GM12874 (cell line): Measurements from ENCODE around the gene FTCDNL1.

Experiments
- CTCF ChIP-seq: IDR thresholded peaks from 2 replicates; pipeline ENCODE4 v1.5.1; 2011; ENCODE audit warnings: low read depth, mild to moderate bottlenecking, control low read depth, low read length, moderate library complexity; ENCODE audit not compliant: insufficient read depth

FTCDNL1 gene

DNA sequence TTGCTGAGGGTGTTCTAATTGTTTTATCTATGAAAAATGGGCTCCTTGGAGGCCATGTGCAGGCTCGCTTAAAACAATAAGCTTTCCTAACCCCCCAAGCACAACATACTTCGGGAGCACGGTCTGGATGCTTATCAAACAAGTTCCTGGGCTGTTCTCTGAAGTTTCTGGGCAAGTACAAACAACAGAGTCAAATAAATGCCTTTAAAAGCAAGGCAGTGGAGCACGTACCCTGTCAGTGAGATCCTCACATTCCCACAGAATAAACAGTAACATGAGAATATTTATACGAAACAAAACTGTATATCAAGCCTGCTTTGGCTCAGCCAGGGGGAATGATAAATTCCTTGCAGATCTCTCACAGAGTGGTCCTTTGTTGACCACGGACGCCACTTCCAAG lies 44.8 kb downstream of the FTCDNL1 start:
- TF ChIP-seq CTCF, result no peak

DNA sequence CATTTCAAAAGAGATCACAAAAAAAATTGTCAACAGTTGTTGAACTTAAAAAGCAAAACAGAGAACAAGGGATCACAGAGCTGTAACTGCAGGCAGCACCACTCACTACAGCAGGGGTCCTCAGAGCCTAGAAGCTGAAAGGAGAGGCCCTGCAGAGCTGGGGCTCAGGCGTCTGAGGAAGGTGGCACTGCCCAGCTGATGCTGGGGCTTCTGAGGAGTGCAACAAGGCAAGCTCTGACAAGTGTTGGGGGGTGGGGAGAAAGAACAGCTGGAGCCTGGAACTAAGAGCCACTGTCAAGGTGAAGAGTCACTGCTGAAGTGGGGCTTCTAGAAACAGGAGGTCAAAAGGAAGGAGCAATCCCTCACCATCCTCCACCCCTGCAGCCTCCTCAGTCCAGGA lies 46.2 kb downstream of the FTCDNL1 start:
- no peak for TF ChIP-seq CTCF

GRCh38 chr2:199798831-199799580 lies 52.0 kb downstream of the FTCDNL1 start:
- no peak for TF ChIP-seq CTCF

DNA sequence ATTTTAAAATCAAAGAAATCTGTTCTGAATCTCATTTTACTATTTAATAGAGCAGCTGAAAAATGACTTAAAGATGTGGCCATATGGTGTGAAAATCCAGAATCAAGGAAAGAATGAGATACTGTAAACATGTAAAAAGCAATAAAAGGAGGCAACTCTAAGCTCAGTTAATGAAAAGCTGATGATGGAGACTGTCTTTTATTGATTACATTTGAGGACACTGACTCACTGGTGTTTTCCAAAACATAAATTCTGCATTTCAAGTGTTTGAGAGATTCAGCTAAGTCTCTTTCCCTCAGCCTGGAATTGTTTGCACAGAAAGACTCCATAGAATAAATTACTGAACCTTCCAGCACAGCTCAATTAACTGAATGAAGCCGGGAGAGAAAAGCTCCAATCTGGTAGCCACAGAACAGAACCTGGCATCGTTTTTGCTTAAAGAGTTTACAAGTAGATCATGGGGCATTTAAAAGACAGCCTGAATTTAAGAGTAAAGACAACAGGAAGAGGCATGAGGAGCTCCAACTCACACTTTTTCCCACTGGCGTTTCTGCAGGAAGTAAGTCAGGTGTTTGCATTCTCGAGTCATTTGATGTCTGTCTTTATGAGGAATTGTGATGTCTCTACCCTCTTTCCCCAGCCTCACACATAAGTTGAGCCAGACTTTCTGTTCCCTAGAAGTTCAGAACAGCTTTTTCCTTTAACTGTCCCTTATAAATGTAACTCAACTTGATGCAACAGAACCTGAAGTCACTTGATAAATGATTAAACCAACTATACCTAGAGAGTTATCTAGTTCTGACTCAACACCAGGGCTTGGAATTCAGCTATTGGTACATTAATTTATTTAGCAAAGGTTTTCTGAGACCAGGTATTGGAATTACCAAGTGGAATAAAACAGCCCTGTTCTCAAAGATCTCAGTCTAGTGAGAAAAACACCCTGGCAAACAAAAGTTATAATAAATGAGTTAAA lies 53.3 kb downstream of the FTCDNL1 start:
- TF ChIP-seq CTCF, result no peak

- no peak for TF ChIP-seq CTCF
Observed at GRCh38 chr2:199792381-199792780, 58.6 kb downstream of the FTCDNL1 start.

GRCh38 chr2:199791326-199791725 lies 59.7 kb downstream of the FTCDNL1 start:
- no peak for TF ChIP-seq CTCF

GRCh38 chr2:199784512-199784911 lies 66.5 kb downstream of the FTCDNL1 start:
- no peak for TF ChIP-seq CTCF
